Loucy (cell line): ENCODE data around the gene TJP3.

ENCODE experiments used
- CTCF ChIP-seq: fragments of 200-600 bp; sonication (generic); conservative IDR thresholded peaks from 2 replicates; pipeline ENCODE4 v1.5.1; 2014; ENCODE audit warnings: mild to moderate bottlenecking, antibody characterized with exemption, low read length
- EZH2phosphoT487 ChIP-seq: fragments of 200-600 bp; IDR thresholded peaks from 2 replicates; pipeline ENCODE4 v1.6.1; 2018; ENCODE audit warnings: antibody characterized with exemption, mild to moderate bottlenecking, moderate library complexity, borderline replicate concordance

GRCh38 chr19:3660493-3661219, 47.5 kb upstream of the TJP3 start:
- no peak for TF ChIP-seq CTCF
- no peak for TF ChIP-seq EZH2phosphoT487
